Measurements from ENCODE around the gene PWP1. TPM values are rescaled to one million over a fixed set of nuclear protein-coding genes. Genes with fewer than 3 reads are reported as not detected.

PWP1 gene
- 179 and 341 TPM in 2 replicates for total RNA-seq (2012; rRNA removed)
- 97.7 and 143 TPM in 2 replicates for polyA plus RNA-seq (2012; rRNA removed)
- 119 and 121 TPM in 2 replicates for polyA plus RNA-seq (2012; cell fraction: cytosol; rRNA removed)
- 99.8 and 211 TPM in 2 replicates for polyA plus RNA-seq (2012; cell fraction: nucleus; rRNA removed; ENCODE audit: low replicate concordance)
- Bru-seq, nascent RNA: percentile 85 among the genes with signal in this experiment
- percentile 77 among the genes with signal in this experiment for BruChase-seq, experiment 1, labeled RNA remaining after a 6-hour chase
- percentile 74 among the genes with signal in this experiment for BruChase-seq, experiment 2, labeled RNA remaining after a 2-hour chase
- long read RNA-seq, transcript PWP1-201 (15 exons, 2,621 nt): major isoform, 60 of 86 reads
- long read RNA-seq, partial matches to known transcripts: 20 of 86 reads
- long read RNA-seq, other reads (novel, unspliced or antisense): 6 of 86 reads

GRCh38 chr12:107685360-107686248 is at the start of gene PWP1:
Gene PWP1 (plus strand): TSS chr12:107685799. CDS start chr12:107685900, 101 bp downstream.
- Histone ChIP-seq H3K14ac (replicated peaks; ENCODE audit: low read depth, low read length) (peak within 1 kb of the TSS; percentile 91), H2AK9ac (replicated peaks; ENCODE audit: low read depth, low read length, poor library complexity) (peak within 1 kb of the TSS; percentile 89), H2BK15ac (ENCODE audit: low read depth, low read length) (peak within 1 kb of the TSS; percentile 32; the same call in 2 of the 3 replicates), H4K20me1 (ENCODE audit: insufficient read depth, low read length) (no peaks in the 10 kb centered on the region), H3K9me1 (ENCODE audit: insufficient read depth, low read length) (peaks cover 5% of the 10 kb centered on the region), H3K9ac (ENCODE audit: low read depth, low read length) (peak within 1 kb of the TSS; percentile 99), H4K91ac (ENCODE audit: insufficient read depth, low read depth, low read length) (peak within 1 kb of the TSS; percentile 88), H3K4me2 (ENCODE audit: low read depth, low read length) (peak within 1 kb of the TSS; percentile 99), H3K27ac (ENCODE audit: insufficient read depth, low read length) (peak within 1 kb of the TSS; percentile 97), H3K4ac (ENCODE audit: low read depth, low read length) (peak within 1 kb of the TSS; percentile 96), H3K56ac (ENCODE audit: extremely low read depth, insufficient read depth, low read length) (peak within 1 kb of the TSS; percentile 84), H3K4me3 (ENCODE audit: insufficient read depth, low read depth, low read length) (peak within 1 kb of the TSS; percentile 94), H4K5ac (ENCODE audit: low read depth, low read length) (peak within 1 kb of the TSS; percentile 98), H2BK120ac (ENCODE audit: low read depth, low read length) (peak within 1 kb of the TSS; percentile 45), H3K23ac (ENCODE audit: low read depth, low read length) (peak within 1 kb of the TSS; percentile 86), H3K27me3 (ENCODE audit: control insufficient read depth, insufficient read depth, low read length) (no peaks in the 10 kb centered on the region), H2BK20ac (ENCODE audit: low read depth, low read length) (0 out of 2 replicates have a peak within 1 kb of the TSS, but pooled peaks have one; percentile 9), H3K18ac (ENCODE audit: low read depth, low read length) (peak within 1 kb of the TSS; percentile 89), H3K36me3 (ENCODE audit: control insufficient read depth, insufficient read depth, low read length) (peaks cover 12% of the 10 kb centered on the region), H3K4me1 (ENCODE audit: control insufficient read depth, insufficient read depth, low read length) (0 out of 2 replicates have a peak, but pooled peaks cover 2% of the 10 kb centered on the region), H3K9me3 (ENCODE audit: control insufficient read depth, insufficient read depth, low read length) (no peaks in the 10 kb centered on the region), H2AK5ac (ENCODE audit: low read depth, low read length) (peak within 1 kb of the TSS; percentile 96), H2AFZ (replicated peaks; ENCODE audit: low read length, poor library complexity) (peak within 1 kb of the TSS; percentile 96), H3K79me1 (ENCODE audit: low read depth in 1 of 2, low read length in 2 of 2) (peaks cover 0 to 25% of the 10 kb centered on the region in 2 experiments; a peak in 2 of 4 replicates), H2BK5ac (ENCODE audit: low read depth, low read length, poor library complexity, severe bottlenecking) (peak within 1 kb of the TSS; percentile 85), H4K8ac (ENCODE audit: low read depth in 2 of 2, low read length in 2 of 2) (peak within 1 kb of the TSS; percentile 88 to 98)
- no TSS peak for BruUV-seq (replicated peaks)
- intact Hi-C loops (cut with micrococcal nuclease) (no loop called here), in situ Hi-C loops (cut with MboI; ENCODE audit: low sequenced_read_pairs) (loop anchor here (25.0 kb wide), 1 partner anchor 827 kb away; the partner anchor contains the start of gene FICD), dilution Hi-C loops (cut with HindIII; ENCODE audit: low sequenced_read_pairs, unreplicated experiment) (no loop called here)
- DNase-seq (peak; percentile 94), ATAC-seq (ENCODE audit: low read depth) (peak; percentile 93)
- CTCF ChIA-PET: interaction anchor here (0.6 kb wide), 1 partner anchor 130 kb away, joined by 3 read pairs; no protein-coding TSS in a partner anchor
- POLR2A ChIA-PET (ENCODE audit: unreplicated experiment): no interaction called here
- WGBS, 2 experiments (ENCODE audit: extremely low coverage in 2 of 2, insufficient read length in 1 of 2): 4% methylated on average over 18 of the region's 51 CpGs; no CpG with 5 or more reads in 1 of the 2 experiments
- TF ChIP-seq RCOR1 (IDR thresholded peaks at IDR 0.05; ENCODE audit: insufficient replicate concordance, low read length) (no peak), MXI1 (IDR thresholded peaks at IDR 0.05; ENCODE audit: borderline replicate concordance, low read depth, low read length) (peak; percentile 100), MAFK (IDR thresholded peaks at IDR 0.05; ENCODE audit: low read depth, low read length) (no peak), NFE2L2 (IDR thresholded peaks at IDR 0.05; ENCODE audit: low read depth, low read length) (no peak), CEBPB (IDR thresholded peaks at IDR 0.05; ENCODE audit: low read depth, low read length) (0 out of 2 replicates have a peak, but pooled peaks have one; percentile 7), CHD1 (IDR thresholded peaks at IDR 0.05; ENCODE audit: low read depth, low read length) (0 out of 2 replicates have a peak, but pooled peaks have one; percentile 7), RFX5 (IDR thresholded peaks at IDR 0.05; ENCODE audit: low read depth, low read length) (no peak), BHLHE40 (IDR thresholded peaks at IDR 0.05; ENCODE audit: low read depth, low read length) (0 out of 2 replicates have a peak, but pooled peaks have one; percentile 14), MAZ (IDR thresholded peaks at IDR 0.05; ENCODE audit: borderline replicate concordance, low read depth, low read length) (peak; percentile 83; the same call in 1 of the 2 replicates), FOS (IDR thresholded peaks at IDR 0.05; ENCODE audit: low read depth, low read length) (peak; percentile 13; the same call in 1 of the 2 replicates), USF2 (IDR thresholded peaks at IDR 0.05; ENCODE audit: low read depth, low read length) (peak; percentile 72), POLR2A (IDR thresholded peaks at IDR 0.05; ENCODE audit: low read depth, low read length) (peak; percentile 84), ELK1 (IDR thresholded peaks at IDR 0.05; ENCODE audit: borderline replicate concordance, low read depth, low read length) (no peak)

Measured in IMR-90 (cell line).